C4-2B (cell line): ENCODE data around the gene PRKACB.

Experiments
- H3K27ac ChIP-seq: fragments of 450-650 bp; 2 replicates; pipeline ENCODE4 v1.5.1; 2017
- ZFX ChIP-seq: fragments of 450-650 bp; IDR thresholded peaks from 2 replicates; pipeline ENCODE4 v1.6.1; 2017
- TF ChIP-seq, protein P1 (sequence below): fragments of 450-650 bp; conservative IDR thresholded peaks from 2 replicates; pipeline ENCODE4 v1.5.1; 2017; ENCODE audit warnings: mild to moderate bottlenecking

The PRKACB gene

DNA sequence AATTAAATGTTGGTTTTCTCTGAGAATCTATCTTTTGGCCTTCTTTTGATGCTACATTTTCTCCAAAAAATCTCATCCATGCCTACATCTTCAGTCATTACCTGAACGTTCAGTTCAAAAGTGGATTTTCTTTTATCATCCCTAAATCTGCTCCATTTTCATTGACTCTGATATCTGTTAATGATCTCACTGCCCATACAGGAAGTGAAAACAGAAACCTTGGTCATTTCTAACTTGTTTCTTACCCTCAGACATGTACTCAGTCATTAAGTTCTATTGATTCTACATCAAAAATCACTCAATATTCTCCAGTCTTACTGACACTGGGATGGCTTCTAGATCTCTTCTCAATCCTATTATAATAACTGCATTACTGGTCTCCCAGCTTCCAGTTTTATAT is 22.7 kb downstream of the PRKACB start:
- no peak overlapping the region for H3K27ac ChIP-seq
- no peak for TF ChIP-seq ZFX
- TF ChIP-seq, protein P1, sequence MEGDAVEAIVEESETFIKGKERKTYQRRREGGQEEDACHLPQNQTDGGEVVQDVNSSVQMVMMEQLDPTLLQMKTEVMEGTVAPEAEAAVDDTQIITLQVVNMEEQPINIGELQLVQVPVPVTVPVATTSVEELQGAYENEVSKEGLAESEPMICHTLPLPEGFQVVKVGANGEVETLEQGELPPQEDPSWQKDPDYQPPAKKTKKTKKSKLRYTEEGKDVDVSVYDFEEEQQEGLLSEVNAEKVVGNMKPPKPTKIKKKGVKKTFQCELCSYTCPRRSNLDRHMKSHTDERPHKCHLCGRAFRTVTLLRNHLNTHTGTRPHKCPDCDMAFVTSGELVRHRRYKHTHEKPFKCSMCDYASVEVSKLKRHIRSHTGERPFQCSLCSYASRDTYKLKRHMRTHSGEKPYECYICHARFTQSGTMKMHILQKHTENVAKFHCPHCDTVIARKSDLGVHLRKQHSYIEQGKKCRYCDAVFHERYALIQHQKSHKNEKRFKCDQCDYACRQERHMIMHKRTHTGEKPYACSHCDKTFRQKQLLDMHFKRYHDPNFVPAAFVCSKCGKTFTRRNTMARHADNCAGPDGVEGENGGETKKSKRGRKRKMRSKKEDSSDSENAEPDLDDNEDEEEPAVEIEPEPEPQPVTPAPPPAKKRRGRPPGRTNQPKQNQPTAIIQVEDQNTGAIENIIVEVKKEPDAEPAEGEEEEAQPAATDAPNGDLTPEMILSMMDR: no peak

DNA sequence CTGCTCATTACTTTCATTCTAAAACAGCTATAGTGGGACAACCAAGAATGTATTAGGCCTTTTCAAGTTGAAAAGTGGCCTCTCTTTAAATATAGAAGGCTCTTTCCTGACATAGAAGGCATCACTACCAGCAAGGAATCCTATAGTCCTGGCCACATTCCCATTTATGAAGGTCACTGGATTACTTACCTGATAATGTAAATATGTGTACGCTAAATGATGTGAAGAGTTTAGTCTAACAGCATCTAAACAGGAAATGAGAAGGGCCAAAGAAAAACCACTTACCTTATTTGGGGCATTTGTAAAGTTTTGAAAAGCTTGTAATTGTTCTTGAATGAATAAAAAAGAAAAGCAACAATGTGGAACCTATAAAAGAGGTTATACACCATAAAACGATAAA is 24.7 kb downstream of the PRKACB start:
- H3K27ac ChIP-seq: no peak overlapping the region
- TF ChIP-seq, protein P1: no peak
- TF ChIP-seq ZFX: no peak

DNA sequence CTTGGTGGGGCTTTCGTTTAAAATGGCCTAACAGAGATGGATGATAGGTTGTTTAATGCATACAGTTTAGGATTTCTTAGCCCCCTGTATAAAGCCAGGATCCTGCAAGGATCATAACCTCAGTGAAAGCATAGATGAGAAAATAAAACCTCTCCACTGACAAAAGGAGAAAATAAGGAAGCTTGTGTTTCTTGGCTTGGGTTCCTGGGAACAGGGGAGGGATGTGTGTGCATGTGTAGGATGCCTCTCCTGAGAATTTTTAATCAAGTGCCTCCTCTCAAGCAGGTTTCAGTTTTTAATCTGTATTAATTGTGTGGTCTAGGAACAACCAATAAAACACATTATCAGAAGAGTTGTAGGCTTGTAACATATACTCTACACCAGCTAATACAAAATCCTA is 26.1 kb downstream of the PRKACB start:
- H3K27ac ChIP-seq: peak overlapping the region; percentile 44; the same call in 1 of the 2 replicates
- no peak for TF ChIP-seq ZFX
- TF ChIP-seq, protein P1: no peak

DNA sequence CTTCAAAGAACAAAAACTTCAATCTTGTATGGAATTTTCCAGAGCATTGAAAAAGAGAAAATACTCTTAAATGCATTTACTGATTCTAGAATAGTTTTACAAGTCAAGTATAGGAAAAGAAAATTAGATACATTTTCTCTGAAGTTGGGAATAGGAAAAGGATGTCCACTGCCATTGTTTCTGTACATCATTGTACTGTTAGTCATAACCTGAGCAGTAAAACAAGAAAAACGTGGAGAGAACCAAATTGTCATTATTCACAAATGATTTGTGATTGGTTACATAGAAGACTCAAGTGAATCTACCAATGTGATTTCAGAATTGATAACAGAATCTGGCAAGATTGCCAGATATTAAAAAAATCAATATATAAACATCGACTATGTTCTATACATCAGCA is 27.4 kb downstream of the PRKACB start:
- no peak overlapping the region for H3K27ac ChIP-seq

DNA sequence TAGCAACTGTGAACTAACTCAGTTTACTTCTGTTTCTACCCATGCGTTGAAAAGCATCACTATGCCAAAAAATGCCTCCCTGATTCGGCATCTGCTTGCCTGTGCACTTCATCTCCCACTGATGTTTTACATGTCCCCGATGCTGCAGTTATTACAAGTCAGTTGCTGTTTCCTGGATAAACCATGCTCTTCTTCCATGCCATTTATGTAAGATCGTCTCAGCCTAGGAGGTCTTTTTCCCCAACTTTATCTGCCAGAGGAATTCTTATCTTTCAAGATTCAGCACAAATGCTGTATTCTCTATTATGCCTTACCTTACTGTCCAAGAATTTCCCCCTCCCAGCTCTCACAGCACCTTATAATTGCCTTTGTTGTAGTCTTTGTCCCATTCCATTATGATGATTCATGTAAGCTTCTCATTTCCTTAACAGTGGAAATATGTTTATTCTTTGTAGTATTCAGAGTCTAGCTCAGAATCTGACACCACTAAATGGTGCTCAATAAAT is 30.0 kb downstream of the PRKACB start:
- no peak for TF ChIP-seq ZFX
- TF ChIP-seq, protein P1: no peak
- peak overlapping the region; percentile 81; the same call in 1 of the 2 replicates for H3K27ac ChIP-seq

More for the DNA sequence above, 27.4 kb downstream of the PRKACB start:
- TF ChIP-seq, protein P1: no peak
- no peak for TF ChIP-seq ZFX

DNA sequence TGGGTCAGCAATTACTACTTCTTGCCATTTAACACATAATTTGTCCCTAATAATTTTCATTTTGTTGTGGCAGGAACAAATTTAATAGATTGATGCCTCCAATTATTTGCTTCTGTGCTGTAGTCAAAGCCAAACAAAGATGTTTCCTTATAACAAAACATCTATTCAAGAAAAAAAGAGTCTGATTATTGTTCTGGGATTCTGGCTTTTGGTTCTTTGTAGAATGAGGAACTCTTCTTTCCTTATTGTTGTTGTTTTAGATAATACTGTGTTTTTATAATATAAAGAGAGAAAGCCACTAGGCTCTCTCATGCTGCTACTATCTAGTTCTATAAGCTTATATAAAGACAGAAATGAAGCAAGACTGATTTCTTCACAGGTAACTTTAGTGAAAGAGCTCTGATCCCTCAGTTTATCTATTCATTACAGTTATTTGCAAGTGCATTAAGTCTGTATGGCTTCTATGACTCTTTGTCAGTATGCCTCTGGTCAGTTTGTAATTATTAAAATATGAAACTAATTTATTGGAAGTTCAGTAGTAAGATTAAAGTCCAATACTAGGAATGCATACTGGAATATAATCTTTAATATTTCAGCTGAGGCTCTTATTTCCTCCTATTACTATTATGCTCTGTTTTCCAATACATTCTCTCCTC is 37.4 kb downstream of the PRKACB start:
- H3K27ac ChIP-seq: no peak overlapping the region
- TF ChIP-seq, protein P1: no peak

DNA sequence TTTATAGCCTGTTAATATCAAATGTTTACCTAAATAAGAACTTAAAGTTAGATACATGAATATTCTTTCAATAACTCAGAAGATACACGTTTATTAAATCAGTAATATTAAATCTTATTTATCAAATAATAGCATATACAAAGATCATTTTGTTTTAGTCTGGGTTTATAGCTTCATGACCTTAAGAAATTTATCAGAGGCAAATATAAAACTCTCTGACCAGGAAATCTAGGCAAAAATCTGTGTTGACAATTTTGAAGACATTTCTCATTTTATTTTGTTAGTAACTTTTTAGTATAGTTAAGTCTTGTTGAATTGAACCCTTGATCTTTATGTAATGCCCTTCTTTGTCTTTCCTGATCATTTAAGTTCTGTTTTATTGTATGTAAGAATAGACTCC is 46.4 kb downstream of the PRKACB start:
- no peak overlapping the region for H3K27ac ChIP-seq
- TF ChIP-seq, protein P1: no peak
- no peak for TF ChIP-seq ZFX
